ENCODE measurements around the gene CCNI.
"Not testable (repeated sequence)": the region's sequence is repeated elsewhere in the genome, so short reads cannot be mapped to it uniquely, and the experiment has no call there.

The CCNI gene

DNA sequence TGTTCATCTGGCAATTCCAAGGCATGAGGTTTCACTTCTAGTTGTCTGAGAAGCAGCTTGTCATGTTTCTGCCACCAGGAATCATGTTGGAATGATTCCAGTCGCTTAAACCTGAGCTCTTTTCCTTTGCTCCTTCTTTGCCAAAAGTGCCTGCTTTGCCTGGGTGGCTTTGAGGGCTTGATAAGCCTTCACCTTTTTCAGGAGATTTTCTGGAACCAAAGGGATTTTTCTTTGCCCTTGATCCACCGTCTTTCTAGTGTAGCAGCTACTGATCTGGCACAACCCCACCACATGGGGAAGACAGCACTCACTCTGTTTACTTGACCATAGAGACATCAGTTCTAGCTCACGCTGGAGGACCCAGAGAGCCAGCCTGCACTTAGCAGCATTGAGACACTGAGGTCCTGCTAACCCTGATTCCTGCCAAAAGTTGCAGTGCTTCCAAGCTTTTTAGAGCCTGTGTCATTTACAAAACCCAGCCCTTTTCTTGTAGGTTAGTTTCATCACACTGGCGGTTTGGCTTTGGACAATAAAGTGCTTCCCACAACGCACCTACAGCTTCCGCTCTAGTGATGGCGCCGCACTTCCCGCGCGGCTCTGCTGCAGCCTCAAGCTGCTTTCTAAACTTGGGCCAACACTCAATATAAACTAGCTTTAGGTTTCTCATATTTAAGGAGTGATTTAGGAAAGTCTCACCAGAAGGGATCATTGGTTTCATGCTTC, 7.3 kb upstream of the CCNI start:
- no peak for DNase-seq (ENCODE audit: low read depth, low spot score)

- DNase-seq (ENCODE audit: low read depth, low spot score) = not testable (repeated sequence)
These were observed 5.0 kb upstream of the CCNI start for GRCh38 chr4:77080806-77081205.

DNA sequence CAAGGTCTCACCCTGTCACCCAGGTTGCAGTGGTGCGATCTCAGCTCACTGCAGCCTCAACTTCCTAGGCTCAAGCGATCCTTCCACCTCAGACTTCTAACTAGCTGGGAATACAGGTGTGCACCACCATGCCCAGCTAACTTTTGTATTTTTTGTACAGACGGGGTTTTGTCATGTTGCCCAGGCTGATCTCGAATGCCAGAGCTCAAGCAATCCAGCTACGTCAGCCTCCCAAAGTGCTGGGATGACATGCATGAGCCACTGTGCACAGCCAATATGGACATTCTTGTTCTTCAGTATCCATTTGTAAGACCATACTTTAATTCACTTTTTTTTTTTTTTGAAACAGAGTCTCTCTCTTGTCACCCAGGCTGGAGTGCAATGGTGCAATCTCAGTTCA, 3.5 kb upstream of the CCNI start:
- DNase-seq (ENCODE audit: low read depth, low spot score) = no peak

DNA sequence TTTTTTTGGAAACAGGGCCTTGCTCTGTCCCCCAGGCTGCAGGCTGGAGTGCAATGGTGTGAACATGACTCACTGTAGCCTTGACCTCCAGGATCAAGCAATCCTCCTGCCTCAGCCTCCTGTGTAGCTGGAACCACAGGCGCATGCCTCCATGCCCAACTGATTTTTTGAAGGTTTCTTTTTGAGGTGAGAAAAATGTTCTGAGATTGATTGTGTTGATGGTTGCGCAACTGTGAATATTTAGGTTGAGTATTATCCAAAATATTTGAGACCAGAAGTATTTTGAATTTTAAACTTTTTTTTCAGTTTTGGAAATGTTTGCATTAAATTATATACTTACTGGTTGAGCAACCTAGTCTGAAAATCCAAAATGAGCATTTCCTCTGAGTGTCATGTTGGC, 2.6 kb upstream of the CCNI start:
- no peak for DNase-seq (ENCODE audit: low read depth, low spot score)

- no peak for DNase-seq (ENCODE audit: low read depth, low spot score)
These were observed 1.3 kb upstream of the CCNI start for GRCh38 chr4:77076889-77077635.

DNA sequence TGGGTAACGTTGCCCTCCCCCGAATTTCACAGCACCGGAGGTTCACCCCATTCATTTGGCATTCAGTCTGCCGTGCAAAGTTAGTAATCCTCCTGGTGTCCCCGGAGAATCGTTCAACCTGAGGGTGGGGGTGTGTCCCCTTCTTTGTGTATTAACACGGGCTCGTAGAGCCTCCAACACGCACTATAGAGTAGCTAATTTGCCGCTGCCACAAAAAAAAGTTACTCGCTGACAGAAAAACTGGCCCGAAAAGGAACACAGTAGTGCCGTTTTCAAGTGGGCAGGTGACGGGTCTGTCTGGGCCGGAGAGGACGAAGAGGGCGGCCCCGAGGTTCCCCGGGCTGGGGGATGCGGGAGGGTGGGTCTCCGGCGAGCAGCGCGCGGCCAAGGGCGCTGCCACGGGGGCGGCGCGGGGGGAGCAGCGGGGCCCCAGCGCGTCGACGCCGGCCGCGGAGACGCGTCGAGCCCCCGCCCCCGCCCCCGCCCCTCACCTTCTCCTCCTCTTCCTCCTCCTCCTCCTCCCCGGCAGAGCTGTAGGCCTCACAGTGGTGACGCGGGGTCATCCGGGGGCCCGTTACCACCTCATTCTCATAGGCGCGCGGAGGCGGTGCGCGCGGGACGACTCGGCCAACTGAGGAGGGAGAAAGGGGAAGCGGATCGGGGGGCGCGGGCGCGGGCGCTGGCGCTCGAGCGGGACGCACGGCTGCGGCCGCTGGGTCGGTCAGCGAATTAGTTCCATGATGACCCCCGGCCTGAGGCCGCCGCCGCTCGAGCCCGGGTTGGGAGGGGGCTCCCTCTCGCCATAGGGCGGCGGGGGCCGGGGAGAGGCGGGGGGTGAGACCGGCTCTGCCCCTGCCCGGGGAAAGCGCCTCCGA, 571 bp downstream of the CCNI start:
- DNase-seq (ENCODE audit: low read depth, low spot score) = peak; percentile 66

DNA sequence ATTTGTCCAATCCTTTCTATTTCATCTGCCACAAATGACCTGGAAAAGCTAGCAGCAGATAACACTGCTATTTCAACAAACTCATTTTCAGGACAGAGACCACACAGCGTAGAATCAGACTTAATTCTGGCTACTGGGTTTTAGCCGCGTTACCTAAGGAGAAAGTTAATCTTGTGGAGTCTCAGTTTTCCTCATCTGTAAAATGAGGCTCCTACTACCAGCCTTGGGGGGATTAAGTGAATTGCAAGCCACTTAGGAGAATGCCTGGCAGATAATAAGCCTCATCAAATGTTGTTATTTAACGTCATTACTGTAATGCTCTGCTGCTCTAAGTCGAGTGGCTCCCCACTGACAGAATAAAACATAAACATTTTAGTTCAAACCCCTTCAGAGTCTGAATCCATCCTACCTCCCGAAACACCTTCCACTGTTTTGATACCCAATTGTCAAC, 1.4 kb downstream of the CCNI start:
- no peak for DNase-seq (ENCODE audit: low read depth, low spot score)

GRCh38 chr4:77073981-77074380, 1.8 kb downstream of the CCNI start:
- no peak for DNase-seq (ENCODE audit: low read depth, low spot score)

DNA sequence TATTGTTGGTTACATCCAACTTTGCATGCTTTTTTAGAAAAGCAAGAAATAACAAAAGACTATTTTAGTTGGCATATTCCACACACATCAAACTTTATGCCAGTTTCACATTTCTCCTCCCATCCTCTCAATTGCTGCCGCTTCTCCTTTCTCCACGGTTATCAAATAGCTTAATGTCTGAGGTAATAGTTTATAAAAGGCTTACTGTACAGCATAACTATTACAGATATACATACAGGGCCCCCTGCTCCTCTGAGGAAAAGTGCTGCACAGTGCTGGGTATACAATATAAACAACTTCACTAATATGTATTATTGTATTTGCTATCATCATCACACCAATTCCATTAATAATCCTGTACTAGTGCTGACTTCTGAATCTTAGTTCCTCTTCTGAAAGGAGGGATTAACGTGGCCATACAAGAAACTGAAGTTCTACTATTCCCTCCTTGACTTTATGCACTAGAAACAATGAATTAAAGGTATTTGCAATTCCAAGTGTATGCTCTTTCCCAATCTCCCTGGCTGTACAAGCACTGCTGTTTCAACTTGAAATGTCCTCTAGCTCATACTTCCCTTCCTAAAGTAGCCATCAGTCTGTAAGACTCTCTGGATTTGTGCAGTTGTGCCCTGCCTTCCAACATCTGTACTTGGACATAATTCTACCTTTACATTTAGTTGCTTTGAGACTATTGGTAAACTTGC, 2.5 kb downstream of the CCNI start:
- DNase-seq (ENCODE audit: low read depth, low spot score) = no peak

DNA sequence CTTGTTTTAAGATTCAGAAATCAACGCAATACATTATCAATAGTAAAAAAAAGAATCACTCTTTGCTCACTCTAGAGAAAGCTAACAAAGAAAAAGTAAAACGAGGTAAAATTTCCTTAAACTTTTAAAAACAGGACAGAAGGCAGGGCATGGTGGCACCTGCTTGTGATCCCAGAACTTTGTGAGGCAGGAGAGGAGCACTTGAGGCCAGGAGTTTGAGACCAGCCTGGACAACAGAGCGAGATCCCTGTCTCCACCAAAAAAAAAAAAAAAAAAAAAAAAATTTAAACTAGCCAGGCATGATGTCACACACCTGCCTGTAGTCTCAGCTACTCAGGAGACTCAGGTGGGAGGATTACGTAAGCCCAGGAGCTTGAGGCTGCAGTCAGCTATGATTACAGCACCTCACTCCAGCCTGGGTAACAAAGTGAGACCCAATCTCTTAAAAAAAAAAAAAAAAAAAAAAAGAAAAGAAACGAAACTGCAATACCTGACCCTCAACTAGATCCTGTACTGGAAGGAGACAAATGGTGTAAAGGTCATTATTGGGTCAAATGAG, 3.5 kb downstream of the CCNI start:
- peak; percentile 35 for DNase-seq (ENCODE audit: low read depth, low spot score)

DNA sequence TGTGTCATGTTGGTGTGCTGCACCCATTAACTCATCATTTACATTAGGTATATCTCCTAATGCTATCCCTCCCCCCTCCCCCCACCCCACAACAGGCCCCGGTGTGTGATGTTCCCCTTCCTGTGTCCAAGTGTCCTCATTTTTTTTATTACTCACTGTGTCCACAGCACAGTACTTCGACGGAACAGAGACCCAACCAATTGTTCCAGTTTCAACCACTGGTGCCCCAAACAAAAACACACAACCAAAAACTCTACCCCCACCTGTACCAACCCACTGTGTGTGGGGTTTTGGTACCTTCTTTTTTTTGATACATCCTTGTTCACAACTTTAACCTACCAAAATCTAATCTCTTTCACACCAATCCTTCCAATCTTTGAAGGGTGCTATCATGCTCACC, 6.3 kb downstream of the CCNI start:
- DNase-seq (ENCODE audit: low read depth, low spot score) = not testable (repeated sequence)

DNA sequence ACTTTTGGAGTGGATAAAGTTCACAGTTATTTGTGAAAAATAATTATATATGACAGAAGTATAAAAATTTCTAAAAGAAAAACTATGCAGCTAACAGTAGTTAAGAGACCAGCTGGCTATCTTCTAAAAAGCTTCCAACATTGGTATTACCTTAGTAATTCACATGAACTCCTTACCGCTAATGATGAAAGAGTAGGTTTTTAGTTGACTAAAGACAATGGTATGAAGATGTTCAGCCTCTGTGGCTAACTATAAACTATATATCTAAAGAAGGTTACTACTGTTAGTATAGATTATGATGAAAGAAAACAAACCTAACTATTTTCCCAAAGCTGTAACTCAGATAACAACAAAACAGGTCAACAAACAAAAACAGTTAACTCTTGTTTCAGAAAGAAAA, 10.4 kb downstream of the CCNI start:
- DNase-seq (ENCODE audit: low read depth, low spot score) = no peak

GRCh38 chr4:77062856-77063255, 12.9 kb downstream of the CCNI start:
- no peak for DNase-seq (ENCODE audit: low read depth, low spot score)

- DNase-seq (ENCODE audit: low read depth, low spot score) = peak; percentile 63
These were observed 23.4 kb downstream of the CCNI start for GRCh38 chr4:77052352-77052751.

DNA sequence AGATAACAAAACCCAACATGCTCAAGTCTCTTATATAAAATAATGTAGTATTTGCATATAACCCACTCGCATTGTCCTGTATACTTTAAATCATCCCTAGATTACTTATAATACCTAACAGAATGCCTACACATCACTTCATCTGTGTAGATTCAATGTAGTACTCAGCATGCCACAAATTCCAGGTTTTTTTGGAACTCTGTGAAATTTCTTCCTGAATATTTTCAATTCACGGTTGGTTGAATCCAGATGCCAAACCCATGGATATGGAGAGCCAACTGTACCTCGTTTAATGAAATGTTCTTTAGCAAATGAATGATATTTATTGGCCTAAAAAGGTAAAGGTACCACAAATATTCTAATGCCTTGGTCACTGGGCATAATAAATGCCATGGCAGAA, 24.8 kb downstream of the CCNI start:
- DNase-seq (ENCODE audit: low read depth, low spot score) = no peak

- no peak for DNase-seq (ENCODE audit: low read depth, low spot score)
These were observed 28.8 kb downstream of the CCNI start for GRCh38 chr4:77047037-77047436.

DNA sequence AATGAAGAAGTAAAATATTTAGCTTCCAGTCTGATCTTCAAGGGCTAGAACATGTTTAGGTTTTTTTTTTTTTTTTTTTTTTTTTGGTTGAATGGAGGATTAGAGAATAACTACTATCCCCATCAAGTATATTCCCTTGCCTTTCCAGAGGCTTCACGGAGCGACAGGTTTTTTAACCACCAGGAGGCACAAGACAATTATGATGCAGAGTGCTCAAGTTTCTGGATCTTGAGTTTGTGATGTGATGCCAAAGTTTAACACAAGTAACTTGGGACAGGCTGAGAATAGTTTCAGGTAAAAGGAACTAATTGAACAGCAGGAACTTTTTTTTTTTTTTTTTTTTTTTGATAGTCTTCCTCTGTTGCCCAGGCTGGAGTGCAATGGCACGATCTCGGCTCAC, 30.3 kb downstream of the CCNI start:
- DNase-seq (ENCODE audit: low read depth, low spot score) = no peak

DNA sequence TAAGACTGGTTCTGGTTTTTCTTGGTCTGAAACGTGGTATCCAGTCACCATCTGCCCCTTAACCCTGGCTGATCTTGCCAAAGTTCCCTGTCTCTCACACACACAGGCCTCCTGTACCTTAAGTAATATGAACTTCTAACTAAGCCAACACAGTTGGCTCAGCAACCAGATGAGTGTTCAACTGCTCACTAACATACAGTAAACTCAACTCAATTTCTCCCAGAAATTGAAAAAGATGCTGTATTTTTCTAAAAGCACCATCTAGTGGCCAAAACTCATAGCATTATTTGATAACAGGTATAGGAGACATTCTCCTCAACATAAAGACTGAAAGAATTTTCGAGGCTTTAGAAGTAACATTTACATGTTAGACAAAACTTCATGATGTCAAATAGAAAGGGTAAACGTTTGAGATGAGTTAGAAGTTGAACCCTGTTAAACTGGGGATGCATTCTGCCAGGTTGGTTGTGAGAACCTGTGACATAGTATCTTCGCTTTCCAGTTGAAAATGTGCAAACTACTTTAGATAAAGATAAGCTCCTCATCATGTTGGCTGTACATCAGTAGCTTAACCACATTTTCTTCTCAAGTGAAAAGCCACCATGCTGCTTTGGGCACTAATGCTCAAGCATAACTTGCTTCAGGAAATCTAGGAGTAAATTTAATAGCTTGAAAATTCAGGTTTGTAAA, 31.2 kb downstream of the CCNI start:
- DNase-seq (ENCODE audit: low read depth, low spot score) = no peak

GRCh38 chr4:77043507-77044136, 32.2 kb downstream of the CCNI start:
- no peak for DNase-seq (ENCODE audit: low read depth, low spot score)

All from ELF-1 (cell line).